Kidney tubule cell (primary cell): ENCODE measurements around the gene TMEM134.
A peak's percentile ranks its signal among the peaks of the same experiment; 100 is the strongest.
"Not testable (repeated sequence)": the region's sequence is repeated elsewhere in the genome, so short reads cannot be mapped to it uniquely, and the experiment has no call there.

Experiments
- DNase-seq: peaks from one replicate; pipeline ENCODE4 v3.0.0-alpha.2; 2018; ENCODE audit warnings: low spot score

TMEM134 gene

GRCh38 chr11:67438158-67438902, 30.7 kb downstream of the TMEM134 start:
- no peak for DNase-seq

- no peak for DNase-seq
Measured at GRCh38 chr11:67437809-67438157, 31.3 kb downstream of the TMEM134 start.

GRCh38 chr11:67437082-67437808, 31.8 kb downstream of the TMEM134 start, which contains the start of gene PTPRCAP:
PTPRCAP (minus strand) TSS chr11:67437682; CDS start chr11:67437619, 63 bp downstream.
- DNase-seq: no peak

- DNase-seq: no peak
Measured at GRCh38 chr11:67436459-67437081, 32.5 kb downstream of the TMEM134 start.

GRCh38 chr11:67435727-67436458, 33.2 kb downstream of the TMEM134 start:
- DNase-seq: no peak

GRCh38 chr11:67435031-67435726, 33.9 kb downstream of the TMEM134 start:
- DNase-seq: no peak

- no peak for DNase-seq
Measured at GRCh38 chr11:67434395-67434881, 34.6 kb downstream of the TMEM134 start.

GRCh38 chr11:67433536-67434394, 35.3 kb downstream of the TMEM134 start:
- DNase-seq: no peak

- DNase-seq: no peak
Measured at GRCh38 chr11:67432655-67433349, 36.2 kb downstream of the TMEM134 start.

GRCh38 chr11:67431346-67432249, 37.5 kb downstream of the TMEM134 start:
- no peak for DNase-seq

GRCh38 chr11:67429722-67430121, 39.3 kb downstream of the TMEM134 start:
- no peak for DNase-seq

- DNase-seq: no peak
Measured at GRCh38 chr11:67429038-67429668, 39.9 kb downstream of the TMEM134 start.

GRCh38 chr11:67428052-67429001, 40.7 kb downstream of the TMEM134 start, which contains the start of gene RPS6KB2:
RPS6KB2 (plus strand) TSS chr11:67428494; CDS start chr11:67428546, 52 bp downstream.
- peak; percentile 96 for DNase-seq

- not testable (repeated sequence) for DNase-seq
Measured at GRCh38 chr11:67427364-67427859, 41.6 kb downstream of the TMEM134 start.

- no peak for DNase-seq
Measured at GRCh38 chr11:67423891-67424613, 45.0 kb downstream of the TMEM134 start.

- no peak for DNase-seq
Measured at GRCh38 chr11:67423466-67423865, 45.6 kb downstream of the TMEM134 start.
